K562 (cell line): Measurements from ENCODE around the gene MBD4. TPM values are rescaled to one million over a fixed set of nuclear protein-coding genes. Genes with fewer than 3 reads are reported as not detected.

Source experiments
- AFF1 ChIP-seq, 2 experiments: fragments of 450-650 bp; IDR thresholded peaks; 2 replicates each; pipeline ENCODE4 v1.6.1; 2018; ENCODE audit warnings: mild to moderate bottlenecking in 2 of 2, low read depth in 1 of 2; ENCODE audit not compliant: partially characterized antibody in 2 of 2
- BACH1 ChIP-seq: fragments of 200-800 bp; sonication (Bioruptor generic); IDR thresholded peaks from 2 replicates; pipeline ENCODE4 v1.6.1; 2016; ENCODE audit warnings: missing genetic modification characterization, missing compliant biosample characterization
- ILF3 ChIP-seq: fragments of 450-650 bp; IDR thresholded peaks from 2 replicates; pipeline ENCODE4 v1.6.1; 2018; ENCODE audit warnings: antibody characterized with exemption, mild to moderate bottlenecking, moderate library complexity, borderline replicate concordance
- KDM1A ChIP-seq, 2 experiments: fragments of 450-650 bp; IDR thresholded peaks; 2 replicates each; pipeline ENCODE4 v1.6.1; 2016; ENCODE audit warnings: mild to moderate bottlenecking in 2 of 2
- MCM2 ChIP-seq: fragments of 450-650 bp; IDR thresholded peaks from 2 replicates; pipeline ENCODE4 v1.6.1; 2017; ENCODE audit warnings: low read depth, mild to moderate bottlenecking
- NFIC ChIP-seq: fragments of 450-650 bp; IDR thresholded peaks from 2 replicates; pipeline ENCODE4 v1.6.1; 2017; ENCODE audit warnings: mild to moderate bottlenecking, inconsistent platforms
- SMARCB1 ChIP-seq: IDR thresholded peaks from 2 replicates; pipeline ENCODE4 v1.6.1; 2011; ENCODE audit warnings: improper control_type of control experiment, low read depth; ENCODE audit not compliant: insufficient read length
- TRIM25 ChIP-seq: fragments of 450-650 bp; IDR thresholded peaks from 2 replicates; pipeline ENCODE4 v1.7.0; 2016; ENCODE audit warnings: borderline replicate concordance
- ZNF644 ChIP-seq: fragments of 200-800 bp; sonication (Bioruptor generic); IDR thresholded peaks from 2 replicates; pipeline ENCODE4 v1.6.1; 2016; ENCODE audit warnings: low read depth, missing genetic modification characterization, missing compliant biosample characterization
- polyA plus RNA-seq, 8 experiments: library from polyadenylated mRNA; depleted of rRNA in 4 of 8; stranded (reverse) in 5 of 8; unstranded in 3 of 8; fragments of >200 nt; fragmentation: Nextera tagmentation in 2 of 8; fragmentation: Illumina TruSeq in 1 of 8; extraction: Ambion mirVana in 2 of 8; extraction: Trizol in 1 of 8; gene quantifications; 2 replicates each; pipeline versions ENCODE4 v1.2.1 to v1.2.3, GENCODE V29; 2011 to 2014; ENCODE audit warnings: inconsistent platforms in 1 of 8, missing spikeins in 1 of 8
- total RNA-seq, 7 experiments: library from RNA; depleted of rRNA in 6 of 7; stranded (reverse); fragments of >200 nt in 6 of 7; fragmentation: Illumina TruSeq in 2 of 7; extraction: Trizol in 2 of 7; gene quantifications; 2 replicates each; pipeline versions ENCODE4 v1.2.1 to v1.2.3, GENCODE V29; 2011 to 2021; ENCODE audit warnings: low replicate concordance in 1 of 7
- TF ChIP-seq, protein P1 (sequence below): sonication (generic); formaldehyde crosslinking; IDR thresholded peaks from 2 replicates; pipeline ENCODE4 v1.8.0; 2022; ENCODE audit warnings: mild to moderate bottlenecking, missing genetic modification reagents
- TF ChIP-seq, protein P2 (sequence below): fragments of 200-800 bp; sonication (Bioruptor generic); IDR thresholded peaks from 2 replicates; pipeline ENCODE4 v1.6.1; 2017; ENCODE audit warnings: missing genetic modification characterization, missing compliant biosample characterization
- TF ChIP-seq, protein P3 (sequence below): fragments of 250-450 bp; sonication (Bioruptor Pico); IDR thresholded peaks from 2 replicates; pipeline ENCODE4 v1.8.0; 2021; ENCODE audit warnings: mild to moderate bottlenecking, moderate library complexity

The MBD4 gene
- total and polyA plus RNA-seq, 9 of the 15 experiments (the other 6 are each of a cell fraction or from before 2014, with no cell fraction given) = 13.3 to 63.9 (median 39.0) TPM

GRCh38 chr3:129448186-129448895 lies 8.6 kb upstream of the MBD4 start (continued):
- TF ChIP-seq TRIM25 (0 out of 2 replicates have a peak, but pooled peaks have one; percentile 18), ILF3 (no peak), AFF1 (IDR thresholded peaks at IDR 0.05; ENCODE audit: low read depth in 1 of 2, partially characterized antibody in 2 of 2) (peak in 1 of 2 experiments; percentile 2), NFIC (no peak), KDM1A (IDR thresholded peaks at IDR 0.05) (peak; percentile 58; a peak in 2 of 4 replicates), BACH1 (tag) (peak; percentile 21; the same call in 1 of the 2 replicates), MCM2 (no peak), SMARCB1 (no peak), ZNF644 (tag) (no peak; the same call in none of the 2 replicates)
- TF ChIP-seq, protein P1, sequence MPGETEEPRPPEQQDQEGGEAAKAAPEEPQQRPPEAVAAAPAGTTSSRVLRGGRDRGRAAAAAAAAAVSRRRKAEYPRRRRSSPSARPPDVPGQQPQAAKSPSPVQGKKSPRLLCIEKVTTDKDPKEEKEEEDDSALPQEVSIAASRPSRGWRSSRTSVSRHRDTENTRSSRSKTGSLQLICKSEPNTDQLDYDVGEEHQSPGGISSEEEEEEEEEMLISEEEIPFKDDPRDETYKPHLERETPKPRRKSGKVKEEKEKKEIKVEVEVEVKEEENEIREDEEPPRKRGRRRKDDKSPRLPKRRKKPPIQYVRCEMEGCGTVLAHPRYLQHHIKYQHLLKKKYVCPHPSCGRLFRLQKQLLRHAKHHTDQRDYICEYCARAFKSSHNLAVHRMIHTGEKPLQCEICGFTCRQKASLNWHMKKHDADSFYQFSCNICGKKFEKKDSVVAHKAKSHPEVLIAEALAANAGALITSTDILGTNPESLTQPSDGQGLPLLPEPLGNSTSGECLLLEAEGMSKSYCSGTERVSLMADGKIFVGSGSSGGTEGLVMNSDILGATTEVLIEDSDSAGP (CRISPR knock-in tag) = no peak
- TF ChIP-seq, protein P2, sequence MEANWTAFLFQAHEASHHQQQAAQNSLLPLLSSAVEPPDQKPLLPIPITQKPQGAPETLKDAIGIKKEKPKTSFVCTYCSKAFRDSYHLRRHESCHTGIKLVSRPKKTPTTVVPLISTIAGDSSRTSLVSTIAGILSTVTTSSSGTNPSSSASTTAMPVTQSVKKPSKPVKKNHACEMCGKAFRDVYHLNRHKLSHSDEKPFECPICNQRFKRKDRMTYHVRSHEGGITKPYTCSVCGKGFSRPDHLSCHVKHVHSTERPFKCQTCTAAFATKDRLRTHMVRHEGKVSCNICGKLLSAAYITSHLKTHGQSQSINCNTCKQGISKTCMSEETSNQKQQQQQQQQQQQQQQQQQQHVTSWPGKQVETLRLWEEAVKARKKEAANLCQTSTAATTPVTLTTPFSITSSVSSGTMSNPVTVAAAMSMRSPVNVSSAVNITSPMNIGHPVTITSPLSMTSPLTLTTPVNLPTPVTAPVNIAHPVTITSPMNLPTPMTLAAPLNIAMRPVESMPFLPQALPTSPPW (CRISPR knock-in tag) = 0 out of 2 replicates have a peak, but pooled peaks have one; percentile 22
- TF ChIP-seq, protein P3, sequence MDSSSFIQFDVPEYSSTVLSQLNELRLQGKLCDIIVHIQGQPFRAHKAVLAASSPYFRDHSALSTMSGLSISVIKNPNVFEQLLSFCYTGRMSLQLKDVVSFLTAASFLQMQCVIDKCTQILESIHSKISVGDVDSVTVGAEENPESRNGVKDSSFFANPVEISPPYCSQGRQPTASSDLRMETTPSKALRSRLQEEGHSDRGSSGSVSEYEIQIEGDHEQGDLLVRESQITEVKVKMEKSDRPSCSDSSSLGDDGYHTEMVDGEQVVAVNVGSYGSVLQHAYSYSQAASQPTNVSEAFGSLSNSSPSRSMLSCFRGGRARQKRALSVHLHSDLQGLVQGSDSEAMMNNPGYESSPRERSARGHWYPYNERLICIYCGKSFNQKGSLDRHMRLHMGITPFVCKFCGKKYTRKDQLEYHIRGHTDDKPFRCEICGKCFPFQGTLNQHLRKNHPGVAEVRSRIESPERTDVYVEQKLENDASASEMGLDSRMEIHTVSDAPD (CRISPR knock-in tag) = no peak
